ENCODE measurements around the gene LPAR5. TPM values are rescaled to one million over a fixed set of nuclear protein-coding genes. Genes with fewer than 3 reads are reported as not detected.

LPAR5 gene
- total and polyA plus RNA-seq, 2 donors (not counting 1 experiment from before 2014, with no cell fraction given): 0.02 TPM; not detected in 1

GRCh38 chr12:6613776-6614512, 21.8 kb downstream of the LPAR5 start:
- Histone ChIP-seq H3K27me3 (ENCODE audit: control insufficient read depth, insufficient read depth, low read length) (no peaks in the 10 kb centered on the region), H3K4me1 (ENCODE audit: control insufficient read depth, extremely low read depth, insufficient read depth, low read length) (peaks cover 12% of the 10 kb centered on the region), H3K27ac (ENCODE audit: insufficient read depth, low read length) (peak overlapping the region; percentile 41), H3K79me2 (ENCODE audit: control insufficient read depth, insufficient read depth, low read length) (no peaks in the 10 kb centered on the region), H2AFZ (ENCODE audit: low read length) (peak overlapping the region; percentile 79), H3K36me3 (ENCODE audit: control insufficient read depth, insufficient read depth, low read length) (no peaks in the 10 kb centered on the region), H3K9me3 (ENCODE audit: control insufficient read depth, insufficient read depth, low read depth, low read length) (no peaks in the 10 kb centered on the region), H3K9ac (ENCODE audit: insufficient read depth, low read length) (no peak overlapping the region), H3K4me3 (replicated peaks in 1 of 4; ENCODE audit: control extremely low read depth in 1 of 4, insufficient read depth in 1 of 4, low read depth in 3 of 4, low read length in 4 of 4) (no peak overlapping the region), H3K4me2 (ENCODE audit: extremely low read depth, insufficient read depth, low read length) (peak overlapping the region; percentile 52), H4K20me1 (ENCODE audit: control insufficient read depth, extremely low read depth, insufficient read depth, low read length) (no peaks in the 10 kb centered on the region)
- no peak for TF ChIP-seq EZH2 (IDR thresholded peaks at IDR 0.05; ENCODE audit: low read length, missing control alignments)
- TF ChIP-seq CTCF (conservative IDR thresholded peaks at IDR 0.05 in 1 of 2, IDR thresholded peaks at IDR 0.05 in 1 of 2; ENCODE audit: low read depth in 1 of 2, low read length in 2 of 2): peak in 1 of 2 donors; percentile 4
- DNase-seq (ENCODE audit: low read depth in 2 of 2): peak; percentile 97 to 100

GRCh38 chr12:6613015-6613775, 22.6 kb downstream of the LPAR5 start:
- H3K9me3 ChIP-seq (ENCODE audit: control insufficient read depth, insufficient read depth, low read depth, low read length): no peaks in the 10 kb centered on the region
- peaks cover 12% of the 10 kb centered on the region for H3K4me1 ChIP-seq (ENCODE audit: control insufficient read depth, extremely low read depth, insufficient read depth, low read length)
- no peak overlapping the region for H3K9ac ChIP-seq (ENCODE audit: insufficient read depth, low read length)
- peak; percentile 86 to 88 for DNase-seq (ENCODE audit: low read depth in 2 of 2)
- no peak for TF ChIP-seq EZH2 (IDR thresholded peaks at IDR 0.05; ENCODE audit: low read length, missing control alignments)
- peak in 1 of 2 donors; percentile 13 for TF ChIP-seq CTCF (conservative IDR thresholded peaks at IDR 0.05 in 1 of 2, IDR thresholded peaks at IDR 0.05 in 1 of 2; ENCODE audit: low read depth in 1 of 2, low read length in 2 of 2)
- peak overlapping the region; percentile 68 for H3K27ac ChIP-seq (ENCODE audit: insufficient read depth, low read length)
- H2AFZ ChIP-seq (ENCODE audit: low read length): peak overlapping the region; percentile 32
- no peaks in the 10 kb centered on the region for H3K27me3 ChIP-seq (ENCODE audit: control insufficient read depth, insufficient read depth, low read length)
- H3K4me2 ChIP-seq (ENCODE audit: extremely low read depth, insufficient read depth, low read length): peak overlapping the region; percentile 70
- no peaks in the 10 kb centered on the region for H3K79me2 ChIP-seq (ENCODE audit: control insufficient read depth, insufficient read depth, low read length)
- no peaks in the 10 kb centered on the region for H4K20me1 ChIP-seq (ENCODE audit: control insufficient read depth, extremely low read depth, insufficient read depth, low read length)
- peak overlapping the region in 2 of 4 experiments; percentile 32 to 33 for H3K4me3 ChIP-seq (replicated peaks in 1 of 4; ENCODE audit: control extremely low read depth in 1 of 4, insufficient read depth in 1 of 4, low read depth in 3 of 4, low read length in 4 of 4)
- H3K36me3 ChIP-seq (ENCODE audit: control insufficient read depth, insufficient read depth, low read length): no peaks in the 10 kb centered on the region

- H3K27me3 ChIP-seq (ENCODE audit: control insufficient read depth, insufficient read depth, low read length): no peaks in the 10 kb centered on the region
- no peaks in the 10 kb centered on the region for H3K9me3 ChIP-seq (ENCODE audit: control insufficient read depth, insufficient read depth, low read depth, low read length)
- no peaks in the 10 kb centered on the region for H4K20me1 ChIP-seq (ENCODE audit: control insufficient read depth, extremely low read depth, insufficient read depth, low read length)
- TF ChIP-seq EZH2 (IDR thresholded peaks at IDR 0.05; ENCODE audit: low read length, missing control alignments): no peak
- TF ChIP-seq CTCF (conservative IDR thresholded peaks at IDR 0.05 in 1 of 2, IDR thresholded peaks at IDR 0.05 in 1 of 2; ENCODE audit: low read depth in 1 of 2, low read length in 2 of 2): no peak
- H3K9ac ChIP-seq (ENCODE audit: insufficient read depth, low read length): no peak overlapping the region
- H3K4me2 ChIP-seq (ENCODE audit: extremely low read depth, insufficient read depth, low read length): no peak overlapping the region
- no peaks in the 10 kb centered on the region for H3K36me3 ChIP-seq (ENCODE audit: control insufficient read depth, insufficient read depth, low read length)
- no peak for DNase-seq (ENCODE audit: low read depth in 2 of 2)
- no peak overlapping the region for H2AFZ ChIP-seq (ENCODE audit: low read length)
- peaks cover 14% of the 10 kb centered on the region for H3K4me1 ChIP-seq (ENCODE audit: control insufficient read depth, extremely low read depth, insufficient read depth, low read length)
- H3K79me2 ChIP-seq (ENCODE audit: control insufficient read depth, insufficient read depth, low read length): no peaks in the 10 kb centered on the region
- H3K27ac ChIP-seq (ENCODE audit: insufficient read depth, low read length): no peak overlapping the region
- no peak overlapping the region for H3K4me3 ChIP-seq (replicated peaks in 1 of 4; ENCODE audit: control extremely low read depth in 1 of 4, insufficient read depth in 1 of 4, low read depth in 3 of 4, low read length in 4 of 4)
Observed at GRCh38 chr12:6612652-6613014, 23.1 kb downstream of the LPAR5 start.
